HCT116 (cell line): Measurements from ENCODE around the gene KIAA0319L. TPM values are rescaled to one million over a fixed set of nuclear protein-coding genes. Genes with fewer than 3 reads are reported as not detected.

ENCODE experiments used
- ATAC-seq: fragments of 200-7000 bp; cut with Tn5 transposase; 2 replicates; pipeline ENCODE4 v1.9.1; 2020; ENCODE audit warnings: mild to moderate bottlenecking, moderate library complexity
- BruUV-seq: library from RNA; stranded (reverse); fragments of 400-500 nt; replicated peaks from 2 replicates; lab custom pipeline; 2021; lab: Mats Ljungman, UMichigan
- CTCF ChIA-PET: fragments of 300-600 bp; sonication (Branson Sonifier 250); formaldehyde crosslinking; loops from one replicate; lab custom pipeline; 2021; ENCODE audit warnings: antibody characterized with exemption; lab: Charles Lee
- POLR2A ChIA-PET: fragments of 300-600, 350-600 bp; sonication (Branson Sonifier 250); formaldehyde crosslinking; loops from one replicate; lab custom pipeline; 2021; ENCODE audit warnings: antibody characterized with exemption; lab: Charles Lee
- RAD21 ChIA-PET, 2 experiments: fragments of 300-600 bp; sonication (Branson Sonifier 250); formaldehyde crosslinking; loops; one replicate each; lab custom pipeline; 2023; ENCODE audit warnings: low total read pairs in 2 of 2; ENCODE audit not compliant: uncharacterized antibody in 2 of 2, unreplicated experiment in 2 of 2, low non-redundant PET in 1 of 2; lab: Charles Lee
- DNase-seq: peaks from one replicate; pipeline ENCODE4 v3.0.0-alpha.2; 2010; ENCODE audit warnings: low read depth, low spot score
- H2AFZ ChIP-seq: fragments of 200-600 bp; shearing (Covaris generic), sonication (generic); 2 replicates; pipeline ENCODE4 v1.6.1; 2017; ENCODE audit warnings: low read depth, mixed run types, mixed read lengths, antibody characterized with exemption, low read length; ENCODE audit not compliant: poor library complexity, severe bottlenecking
- H3K27ac ChIP-seq: 2 replicates; pipeline ENCODE4 v1.5.1; 2012; ENCODE audit warnings: low read depth, low read length
- H3K27me3 ChIP-seq: fragments of 200-600 bp; sonication (generic); 2 replicates; pipeline ENCODE4 v1.6.1; 2016; ENCODE audit warnings: mixed run types, low read length, mixed read lengths; ENCODE audit not compliant: insufficient read depth
- H3K36me3 ChIP-seq, 2 experiments: fragments of 200-500 bp in 1 of 2; fragments of 200-600 bp in 1 of 2; sonication (Bioruptor generic) in 1 of 2; sonication (generic) in 1 of 2; 2 replicates each; pipeline versions ENCODE4 v1.5.1 to v1.6.1; 2014 to 2016; ENCODE audit warnings: low read length in 2 of 2, inconsistent platforms in 1 of 2, mixed read lengths in 1 of 2, mixed run types in 1 of 2; ENCODE audit not compliant: insufficient read depth in 2 of 2, control insufficient read depth in 1 of 2
- H3K4me1 ChIP-seq, 2 experiments: fragments of 200-600 bp in 1 of 2; sonication (generic) in 1 of 2; 2 replicates each; pipeline versions ENCODE4 v1.5.1 to v1.6.1; 2012 to 2017; ENCODE audit warnings: low read length in 2 of 2, inconsistent platforms in 1 of 2, mild to moderate bottlenecking in 1 of 2, mixed read lengths in 1 of 2, mixed run types in 1 of 2, moderate library complexity in 1 of 2; ENCODE audit not compliant: insufficient read depth in 2 of 2, control insufficient read depth in 1 of 2
- H3K4me2 ChIP-seq: fragments of 200-600 bp; sonication (generic); 2 replicates; pipeline ENCODE4 v1.6.1; 2017; ENCODE audit warnings: mixed run types, low read length, mixed read lengths
- H3K4me3 ChIP-seq, 2 experiments: fragments of 200-600 bp in 1 of 2; sonication (generic) in 1 of 2; replicated peaks in 1 of 2; 2 replicates each; pipeline ENCODE4 v1.5.1; 2011 to 2016; ENCODE audit warnings: low read length in 2 of 2, control low read depth in 1 of 2, low read depth in 1 of 2, mild to moderate bottlenecking in 1 of 2, mixed read lengths in 1 of 2, mixed run types in 1 of 2
- H3K79me2 ChIP-seq: fragments of 200-600 bp; sonication (generic); 2 replicates; pipeline ENCODE4 v1.6.1; 2017; ENCODE audit warnings: mild to moderate bottlenecking, mixed run types, low read length, moderate library complexity, mixed read lengths; ENCODE audit not compliant: insufficient read depth
- H3K9ac ChIP-seq: fragments of 200-600 bp; sonication (generic); 2 replicates; pipeline ENCODE4 v1.6.1; 2016; ENCODE audit warnings: low read length, mixed read lengths
- H3K9me2 ChIP-seq: fragments of 200-600 bp; sonication (generic), shearing (Covaris generic); 2 replicates; pipeline ENCODE4 v1.6.1; 2017; ENCODE audit warnings: mixed run types, mild to moderate bottlenecking, moderate library complexity; ENCODE audit not compliant: insufficient read depth
- H3K9me3 ChIP-seq, 2 experiments: fragments of 200-500 bp in 1 of 2; fragments of 200-600 bp in 1 of 2; sonication (Bioruptor generic) in 1 of 2; sonication (generic) in 1 of 2; 2 replicates each; pipeline ENCODE4 v1.6.1; 2014 to 2017; ENCODE audit warnings: low read length in 2 of 2, mixed read lengths in 2 of 2, inconsistent platforms in 1 of 2, low read depth in 1 of 2, mild to moderate bottlenecking in 1 of 2, mixed run types in 1 of 2, moderate library complexity in 1 of 2; ENCODE audit not compliant: control insufficient read depth in 1 of 2, insufficient read depth in 1 of 2
- H4K20me1 ChIP-seq: fragments of 200-600 bp; sonication (generic), shearing (Covaris generic); 2 replicates; pipeline ENCODE4 v1.6.1; 2017; ENCODE audit warnings: mixed run types, mild to moderate bottlenecking, moderate library complexity; ENCODE audit not compliant: insufficient read depth
- CBX3 ChIP-seq: IDR thresholded peaks from 2 replicates; pipeline ENCODE4 v1.6.1; 2012; ENCODE audit warnings: low read depth
- EGR1 ChIP-seq: IDR thresholded peaks from 2 replicates; pipeline ENCODE4 v1.6.1; 2012; ENCODE audit warnings: low read depth
- ELF1 ChIP-seq: IDR thresholded peaks from 2 replicates; pipeline ENCODE4 v1.6.1; 2012; ENCODE audit warnings: low read depth, borderline replicate concordance
- EZH2phosphoT487 ChIP-seq: fragments of 200-600 bp; IDR thresholded peaks from 2 replicates; pipeline ENCODE4 v1.6.1; 2018; ENCODE audit warnings: antibody characterized with exemption, borderline replicate concordance
- FOSL1 ChIP-seq: IDR thresholded peaks from 2 replicates; pipeline ENCODE4 v1.6.1; 2012; ENCODE audit warnings: low read depth
- POLR2A ChIP-seq: IDR thresholded peaks from 2 replicates; pipeline ENCODE4 v1.7.0; 2011; ENCODE audit warnings: borderline replicate concordance; ENCODE audit not compliant: insufficient read depth, insufficient read length; ENCODE audit errors: extremely low read depth
- SIN3A ChIP-seq: IDR thresholded peaks from 2 replicates; pipeline ENCODE4 v1.6.1; 2012; ENCODE audit warnings: low read depth
- SP1 ChIP-seq: IDR thresholded peaks from 2 replicates; pipeline ENCODE4 v1.6.1; 2012; ENCODE audit warnings: low read depth
- SRF ChIP-seq: IDR thresholded peaks from 2 replicates; pipeline ENCODE4 v1.6.1; 2012; ENCODE audit warnings: low read depth
- TCF7L2 ChIP-seq: IDR thresholded peaks from 2 replicates; pipeline ENCODE4 v1.7.0; 2011; ENCODE audit warnings: borderline replicate concordance, inconsistent platforms; ENCODE audit not compliant: insufficient read depth, insufficient read length; ENCODE audit errors: extremely low read depth
- YY1 ChIP-seq: IDR thresholded peaks from 2 replicates; pipeline ENCODE4 v1.6.1; 2011; ENCODE audit warnings: low read length, low read depth, moderate library complexity, mild to moderate bottlenecking; ENCODE audit not compliant: insufficient replicate concordance; ENCODE audit errors: extremely low read depth
- ZNF274 ChIP-seq: fragments of 200-500 bp; sonication (Bioruptor generic); IDR thresholded peaks from 2 replicates; pipeline ENCODE4 v1.6.1; 2014; ENCODE audit warnings: mild to moderate bottlenecking, low read depth, low read length, inconsistent platforms
- intact Hi-C: fragments of 100-400 bp; cut with micrococcal nuclease; formaldehyde crosslinking; loops from 2 replicates; pipeline ENCODE4 v1.10.0; 2022
- total RNA-seq: library from RNA; stranded (reverse); gene quantifications from one replicate; pipeline ENCODE4 v1.2.1, GENCODE V29; 2021; ENCODE audit not compliant: unreplicated experiment
- TF ChIP-seq, protein P1 (sequence below): IDR thresholded peaks from 2 replicates; pipeline ENCODE4 v1.6.1; 2011; ENCODE audit warnings: mild to moderate bottlenecking, low read length, moderate library complexity; ENCODE audit not compliant: insufficient replicate concordance; ENCODE audit errors: extremely low read depth
- TF ChIP-seq, protein P2 (sequence below), 3 experiments: fragments of 200-600 bp in 1 of 3; sonication (generic) in 1 of 3; IDR thresholded peaks in 2 of 3; conservative IDR thresholded peaks in 1 of 3; 2 replicates each; pipeline ENCODE4 v1.5.1; 2012 to 2017; ENCODE audit warnings: low read depth in 2 of 3, low read length in 2 of 3, antibody characterized with exemption in 1 of 3, borderline replicate concordance in 1 of 3, control low read depth in 1 of 3, mild to moderate bottlenecking in 1 of 3, mixed read lengths in 1 of 3, mixed run types in 1 of 3, moderate library complexity in 1 of 3; ENCODE audit not compliant: insufficient read depth in 1 of 3

The KIAA0319L gene
- total RNA-seq, 1 experiment from 2014 or later = 35.6 TPM

DNA sequence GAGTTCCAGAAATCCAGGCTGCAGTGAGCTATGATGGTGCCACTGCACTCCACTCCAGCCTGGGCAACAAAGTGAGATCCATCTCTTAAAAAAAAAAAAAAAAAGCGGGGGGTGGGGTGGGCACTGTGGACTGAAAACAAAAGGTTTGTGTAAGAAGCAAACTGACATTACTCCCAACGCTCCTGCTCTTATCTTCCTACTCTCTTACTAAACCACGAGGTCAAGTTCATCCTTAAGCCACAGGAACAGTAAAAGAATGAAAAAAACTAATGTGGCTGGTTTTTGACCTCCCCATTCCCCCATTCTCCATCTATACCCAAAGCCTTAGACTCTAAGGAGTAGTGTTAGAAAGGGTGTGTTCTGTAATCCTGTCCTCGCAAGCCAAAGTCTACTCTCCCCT lies 46.7 kb upstream of the KIAA0319L start:
- Histone ChIP-seq H3K4me3 (no peak overlapping the region), H3K9ac (no peak overlapping the region), H3K79me2 (peaks cover 49% of the 10 kb centered on the region), H3K27me3 (no peaks in the 10 kb centered on the region), H4K20me1 (peaks cover 11% of the 10 kb centered on the region; the same call in 1 of the 2 replicates), H3K4me1 (no peaks in the 10 kb centered on the region), H3K9me2 (no peaks in the 10 kb centered on the region), H2AFZ (no peak overlapping the region), H3K36me3 (peaks cover 49 to 60% of the 10 kb centered on the region in 2 experiments), H3K27ac (no peak overlapping the region), H3K4me2 (no peak overlapping the region), H3K9me3 (no peaks in the 10 kb centered on the region)
- ChIA-PET CTCF (no interaction called here), POLR2A (interaction anchor here (0.7 kb wide), 1 partner anchor 33 kb away, joined by 3 read pairs; no protein-coding TSS in a partner anchor), RAD21 (no interaction called here)
- no TSS peak for BruUV-seq
- DNase-seq = no peak
- ATAC-seq = no peak
- intact Hi-C loops = no loop called here
- no peak for TF ChIP-seq CBX3
- TF ChIP-seq FOSL1 = no peak
- TF ChIP-seq, protein P1, sequence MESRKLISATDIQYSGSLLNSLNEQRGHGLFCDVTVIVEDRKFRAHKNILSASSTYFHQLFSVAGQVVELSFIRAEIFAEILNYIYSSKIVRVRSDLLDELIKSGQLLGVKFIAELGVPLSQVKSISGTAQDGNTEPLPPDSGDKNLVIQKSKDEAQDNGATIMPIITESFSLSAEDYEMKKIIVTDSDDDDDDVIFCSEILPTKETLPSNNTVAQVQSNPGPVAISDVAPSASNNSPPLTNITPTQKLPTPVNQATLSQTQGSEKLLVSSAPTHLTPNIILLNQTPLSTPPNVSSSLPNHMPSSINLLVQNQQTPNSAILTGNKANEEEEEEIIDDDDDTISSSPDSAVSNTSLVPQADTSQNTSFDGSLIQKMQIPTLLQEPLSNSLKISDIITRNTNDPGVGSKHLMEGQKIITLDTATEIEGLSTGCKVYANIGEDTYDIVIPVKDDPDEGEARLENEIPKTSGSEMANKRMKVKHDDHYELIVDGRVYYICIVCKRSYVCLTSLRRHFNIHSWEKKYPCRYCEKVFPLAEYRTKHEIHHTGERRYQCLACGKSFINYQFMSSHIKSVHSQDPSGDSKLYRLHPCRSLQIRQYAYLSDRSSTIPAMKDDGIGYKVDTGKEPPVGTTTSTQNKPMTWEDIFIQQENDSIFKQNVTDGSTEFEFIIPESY = no peak
- no peak for TF ChIP-seq POLR2A
- no peak for TF ChIP-seq ZNF274
- TF ChIP-seq SP1 = no peak
- TF ChIP-seq YY1 = no peak
- no peak for TF ChIP-seq EGR1

DNA sequence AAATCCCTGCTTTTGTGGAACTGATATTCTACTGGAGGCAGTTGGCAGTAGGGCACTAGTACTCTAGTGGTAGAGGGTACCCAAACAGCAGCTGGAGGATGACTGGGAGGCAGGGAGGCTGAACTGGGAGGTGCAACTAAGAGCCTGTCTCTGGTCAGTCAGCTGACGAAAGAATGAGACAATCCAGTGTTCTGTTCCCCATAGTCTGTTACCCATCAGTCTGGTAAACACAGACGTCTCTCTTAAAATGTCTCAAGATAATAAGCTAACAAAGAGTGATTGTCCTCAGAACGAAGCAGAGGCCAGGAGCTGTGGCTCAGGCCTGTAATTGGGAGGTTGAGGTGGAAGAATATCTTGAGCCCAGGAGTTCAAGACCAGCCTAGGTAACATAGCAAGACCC lies 46.3 kb upstream of the KIAA0319L start:
- no peaks in the 10 kb centered on the region for H3K27me3 ChIP-seq
- RAD21 ChIA-PET = no interaction called here
- no TSS peak for BruUV-seq
- TF ChIP-seq SIN3A = no peak
- no peak for TF ChIP-seq TCF7L2
- TF ChIP-seq SRF = no peak
- no peak for TF ChIP-seq ELF1
- TF ChIP-seq, protein P2, sequence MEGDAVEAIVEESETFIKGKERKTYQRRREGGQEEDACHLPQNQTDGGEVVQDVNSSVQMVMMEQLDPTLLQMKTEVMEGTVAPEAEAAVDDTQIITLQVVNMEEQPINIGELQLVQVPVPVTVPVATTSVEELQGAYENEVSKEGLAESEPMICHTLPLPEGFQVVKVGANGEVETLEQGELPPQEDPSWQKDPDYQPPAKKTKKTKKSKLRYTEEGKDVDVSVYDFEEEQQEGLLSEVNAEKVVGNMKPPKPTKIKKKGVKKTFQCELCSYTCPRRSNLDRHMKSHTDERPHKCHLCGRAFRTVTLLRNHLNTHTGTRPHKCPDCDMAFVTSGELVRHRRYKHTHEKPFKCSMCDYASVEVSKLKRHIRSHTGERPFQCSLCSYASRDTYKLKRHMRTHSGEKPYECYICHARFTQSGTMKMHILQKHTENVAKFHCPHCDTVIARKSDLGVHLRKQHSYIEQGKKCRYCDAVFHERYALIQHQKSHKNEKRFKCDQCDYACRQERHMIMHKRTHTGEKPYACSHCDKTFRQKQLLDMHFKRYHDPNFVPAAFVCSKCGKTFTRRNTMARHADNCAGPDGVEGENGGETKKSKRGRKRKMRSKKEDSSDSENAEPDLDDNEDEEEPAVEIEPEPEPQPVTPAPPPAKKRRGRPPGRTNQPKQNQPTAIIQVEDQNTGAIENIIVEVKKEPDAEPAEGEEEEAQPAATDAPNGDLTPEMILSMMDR (IDR thresholded peaks at IDR 0.05 in 2 of 3, conservative IDR thresholded peaks at IDR 0.05 in 1 of 3; ENCODE audit: borderline replicate concordance in 1 of 3, insufficient read depth in 1 of 3, low read depth in 2 of 3, low read length in 2 of 3) = no peak
- TF ChIP-seq, protein P1 = no peak
- TF ChIP-seq ZNF274 = no peak
- no peak for TF ChIP-seq EZH2phosphoT487
- TF ChIP-seq POLR2A = no peak

More for the DNA sequence above, 46.3 kb upstream of the KIAA0319L start:
- Histone ChIP-seq H3K9ac (no peak overlapping the region), H2AFZ (no peak overlapping the region), H3K4me2 (no peak overlapping the region), H3K27ac (no peak overlapping the region), H3K4me1 (no peaks in the 10 kb centered on the region), H4K20me1 (peaks cover 11% of the 10 kb centered on the region; the same call in 1 of the 2 replicates), H3K9me2 (no peaks in the 10 kb centered on the region), H3K36me3 (peaks cover 50 to 56% of the 10 kb centered on the region in 2 experiments), H3K9me3 (no peaks in the 10 kb centered on the region), H3K79me2 (peaks cover 44% of the 10 kb centered on the region), H3K4me3 (no peak overlapping the region)
- intact Hi-C loops = no loop called here
- ChIA-PET CTCF (no interaction called here), POLR2A (interaction anchor here (0.7 kb wide), 1 partner anchor 33 kb away, joined by 3 read pairs; no protein-coding TSS in a partner anchor)
- ATAC-seq (no peak), DNase-seq (no peak)
